Smooth muscle cell (in vitro differentiated cells): ENCODE measurements around the gene CLDN9. TPM values are rescaled to one million over a fixed set of nuclear protein-coding genes. Genes with fewer than 3 reads are reported as not detected.
A peak's percentile ranks its signal among the peaks of the same experiment; 100 is the strongest.

Experiments
- DNase-seq: peaks from one replicate; lab custom pipeline; 2025; ENCODE audit not compliant: unreplicated experiment; lab: John Stamatoyannopoulos, UW
- H2AFZ ChIP-seq: fragments of 200-600 bp; sonication (generic); 2 replicates; pipeline ENCODE4 v1.6.0; 2016; ENCODE audit warnings: antibody characterized with exemption, low read depth, mild to moderate bottlenecking
- H3F3A ChIP-seq: fragments of 200-600 bp; sonication (generic); 2 replicates; pipeline ENCODE4 v1.6.0; 2017; ENCODE audit warnings: antibody characterized with exemption, low read depth
- H3K27ac ChIP-seq: fragments of 200-600 bp; sonication (generic); 2 replicates; pipeline ENCODE4 v1.5.1; 2016; ENCODE audit warnings: low read depth, mild to moderate bottlenecking
- H3K27me3 ChIP-seq: fragments of 200-600 bp; sonication (generic); 2 replicates; pipeline ENCODE4 v1.6.1; 2016; ENCODE audit warnings: low read depth, mild to moderate bottlenecking
- H3K36me3 ChIP-seq: fragments of 200-600 bp; sonication (generic); 2 replicates; pipeline ENCODE4 v1.5.1; 2016; ENCODE audit warnings: low read depth
- H3K4me1 ChIP-seq: fragments of 200-600 bp; sonication (generic); 2 replicates; pipeline ENCODE4 v1.5.1; 2016; ENCODE audit warnings: low read depth
- H3K4me2 ChIP-seq: fragments of 200-600 bp; sonication (generic); 2 replicates; pipeline ENCODE4 v1.6.0; 2016; ENCODE audit warnings: mild to moderate bottlenecking
- H3K4me3 ChIP-seq: fragments of 200-600 bp; sonication (generic); 2 replicates; pipeline ENCODE4 v1.5.1; 2016; ENCODE audit warnings: mild to moderate bottlenecking
- H3K79me2 ChIP-seq: fragments of 200-600 bp; sonication (generic); 2 replicates; pipeline ENCODE4 v1.6.0; 2016; ENCODE audit warnings: low read depth, mild to moderate bottlenecking
- H3K9ac ChIP-seq: fragments of 200-600 bp; sonication (generic); 2 replicates; pipeline ENCODE4 v1.6.0; 2016; ENCODE audit warnings: low read depth
- H3K9me3 ChIP-seq: fragments of 200-600 bp; sonication (generic); replicated peaks from 2 replicates; pipeline ENCODE4 v1.5.1; 2016; ENCODE audit warnings: low read depth
- H4K20me1 ChIP-seq: fragments of 200-600 bp; sonication (generic); 2 replicates; pipeline ENCODE4 v1.6.0; 2016; ENCODE audit warnings: low read depth
- WGBS: methylation state at CpG from one replicate; pipeline ENCODE4 v1.1.7; 2016; ENCODE audit warnings: low lambda C conversion rate; 5-methylcytosine and 5-hydroxymethylcytosine counted together
- polyA plus RNA-seq: library from polyadenylated mRNA; unstranded; fragments of >200 nt; fragmentation: Nextera tagmentation; extraction: Ambion mirVana; gene quantifications from 2 replicates; pipeline ENCODE4 v1.2.1, GENCODE V29; 2016
- total RNA-seq: library from RNA; depleted of rRNA; stranded (reverse); fragments of >200 nt; gene quantifications from 2 replicates; pipeline ENCODE4 v1.2.3, GENCODE V29; 2014
- TF ChIP-seq, protein P1 (sequence below): fragments of 200-600 bp; sonication (generic); IDR thresholded peaks from 2 replicates; pipeline ENCODE4 v1.5.1; 2017; ENCODE audit warnings: borderline replicate concordance, mild to moderate bottlenecking, antibody characterized with exemption; ENCODE audit not compliant: insufficient read depth, poor library complexity, severe bottlenecking

Gene CLDN9
- total and polyA plus RNA-seq, 2 experiments from 2014 or later, result 0.81 to 1.8 TPM

DNA sequence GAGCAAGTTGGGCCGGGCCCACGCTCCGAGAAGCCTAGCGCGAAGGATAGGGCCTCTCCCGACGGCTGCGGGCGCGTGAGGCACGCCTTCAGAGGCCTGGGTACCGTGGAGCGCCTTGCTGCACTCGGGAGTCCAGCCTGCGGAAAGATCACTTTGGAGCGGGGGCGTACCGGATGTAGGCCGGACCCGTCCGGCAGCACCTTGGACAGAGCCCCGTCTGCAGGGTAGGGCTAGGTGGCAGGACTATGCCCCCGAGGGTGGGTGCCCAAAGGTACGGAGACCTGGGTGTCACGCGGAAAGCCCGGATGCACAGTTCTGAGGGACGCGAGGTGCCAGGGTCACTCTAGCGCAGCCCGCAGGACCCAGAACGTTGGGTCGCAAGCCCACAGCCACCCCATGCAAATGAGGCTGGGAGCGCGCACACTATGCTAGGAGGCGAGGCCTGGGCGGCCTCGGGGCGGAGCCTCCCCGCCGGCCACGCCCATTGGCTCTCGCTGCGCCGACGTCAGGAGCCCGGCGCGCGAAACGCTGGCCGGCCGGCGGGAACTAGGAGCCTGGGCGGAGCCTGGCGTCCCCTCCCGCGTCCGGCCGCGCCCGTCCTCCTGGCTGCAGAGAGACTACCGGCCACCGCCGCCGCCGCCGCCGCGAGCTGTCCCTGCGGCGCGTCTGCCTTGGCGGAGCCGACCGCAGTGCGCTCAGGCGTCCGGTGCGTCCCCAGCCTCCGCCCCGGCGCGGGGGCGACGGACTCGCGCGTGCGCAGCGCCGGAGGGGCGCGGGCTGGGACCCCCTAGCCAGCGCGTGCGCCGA is 43.8 kb upstream of the CLDN9 start, which contains the start of gene PAQR4:
Gene PAQR4 (plus strand): TSS at position 611 of the 807 bp plus-strand sequence. CDS start 327 bp downstream, outside the sequence.
- H3K9ac ChIP-seq, result no peak within 1 kb of the TSS
- TF ChIP-seq, protein P1, sequence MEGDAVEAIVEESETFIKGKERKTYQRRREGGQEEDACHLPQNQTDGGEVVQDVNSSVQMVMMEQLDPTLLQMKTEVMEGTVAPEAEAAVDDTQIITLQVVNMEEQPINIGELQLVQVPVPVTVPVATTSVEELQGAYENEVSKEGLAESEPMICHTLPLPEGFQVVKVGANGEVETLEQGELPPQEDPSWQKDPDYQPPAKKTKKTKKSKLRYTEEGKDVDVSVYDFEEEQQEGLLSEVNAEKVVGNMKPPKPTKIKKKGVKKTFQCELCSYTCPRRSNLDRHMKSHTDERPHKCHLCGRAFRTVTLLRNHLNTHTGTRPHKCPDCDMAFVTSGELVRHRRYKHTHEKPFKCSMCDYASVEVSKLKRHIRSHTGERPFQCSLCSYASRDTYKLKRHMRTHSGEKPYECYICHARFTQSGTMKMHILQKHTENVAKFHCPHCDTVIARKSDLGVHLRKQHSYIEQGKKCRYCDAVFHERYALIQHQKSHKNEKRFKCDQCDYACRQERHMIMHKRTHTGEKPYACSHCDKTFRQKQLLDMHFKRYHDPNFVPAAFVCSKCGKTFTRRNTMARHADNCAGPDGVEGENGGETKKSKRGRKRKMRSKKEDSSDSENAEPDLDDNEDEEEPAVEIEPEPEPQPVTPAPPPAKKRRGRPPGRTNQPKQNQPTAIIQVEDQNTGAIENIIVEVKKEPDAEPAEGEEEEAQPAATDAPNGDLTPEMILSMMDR, result no peak
- H3K4me1 ChIP-seq, result peaks cover 8% of the 10 kb centered on the region
- H3K27ac ChIP-seq, result no peak within 1 kb of the TSS
- peak within 1 kb of the TSS; percentile 98 for H3K4me2 ChIP-seq
- H3K79me2 ChIP-seq, result no peaks in the 10 kb centered on the region
- DNase-seq, result peak; percentile 90
- peak within 1 kb of the TSS; percentile 63 for H3K4me3 ChIP-seq
- peak within 1 kb of the TSS; percentile 84 for H2AFZ ChIP-seq
- no peaks in the 10 kb centered on the region for H3F3A ChIP-seq
- H4K20me1 ChIP-seq, result peaks cover 11% of the 10 kb centered on the region
- 2% methylated on average over 89 of the region's 98 CpGs for WGBS
- no peaks in the 10 kb centered on the region for H3K9me3 ChIP-seq
- H3K27me3 ChIP-seq, result peaks cover 40% of the 10 kb centered on the region
- no peaks in the 10 kb centered on the region for H3K36me3 ChIP-seq

DNA sequence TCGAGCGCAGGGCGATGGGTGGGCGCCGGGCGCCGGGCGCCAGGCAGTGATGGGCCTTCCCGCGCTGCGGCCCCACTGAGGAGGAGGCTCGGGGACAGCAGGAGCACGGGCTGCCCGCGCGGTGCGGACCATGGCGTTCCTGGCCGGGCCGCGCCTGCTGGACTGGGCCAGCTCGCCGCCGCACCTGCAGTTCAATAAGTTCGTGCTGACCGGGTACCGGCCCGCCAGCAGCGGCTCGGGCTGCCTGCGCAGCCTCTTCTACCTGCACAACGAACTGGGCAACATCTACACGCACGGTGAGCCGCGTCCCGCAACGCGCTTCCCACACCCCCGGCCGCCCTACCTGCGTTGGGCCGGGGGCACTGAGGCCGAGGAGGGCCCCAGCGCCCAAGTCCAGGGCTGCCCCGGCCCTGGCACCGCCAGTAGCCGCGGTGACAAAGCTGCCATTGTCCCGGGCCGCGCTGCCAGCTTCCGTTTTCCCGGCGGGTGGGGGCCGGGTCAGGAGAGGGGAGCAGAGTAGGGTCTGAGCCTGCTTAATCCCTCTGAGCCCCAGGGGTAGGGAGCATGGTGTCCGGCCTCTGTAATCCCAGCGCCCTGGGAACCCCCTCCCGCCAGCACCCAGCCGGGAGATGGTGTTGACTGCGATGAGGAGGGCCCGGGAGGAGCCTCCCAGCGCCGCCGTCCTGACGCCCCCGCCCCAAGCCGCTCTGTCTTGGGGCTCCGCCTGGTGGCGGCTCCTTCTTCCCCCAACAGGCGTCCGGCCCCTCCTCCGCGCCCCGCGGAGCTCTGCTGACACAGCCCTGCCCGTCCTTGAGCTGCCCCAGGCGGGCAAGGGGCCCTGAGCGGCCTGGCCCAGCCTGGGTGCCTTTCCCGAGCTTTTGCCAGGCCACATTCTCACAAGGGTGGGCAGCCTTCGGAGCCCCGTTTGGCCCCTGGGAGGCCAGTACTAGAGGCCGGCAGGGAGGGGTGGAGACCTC is 42.9 kb upstream of the CLDN9 start:
- 3% methylated on average over 68 of the region's 83 CpGs for WGBS
- peak overlapping the region; percentile 84 for H2AFZ ChIP-seq
- TF ChIP-seq, protein P1, result peak; percentile 45
- H3K79me2 ChIP-seq, result no peaks in the 10 kb centered on the region
- peak overlapping the region; percentile 63 for H3K4me3 ChIP-seq
- peaks cover 31% of the 10 kb centered on the region for H3K27me3 ChIP-seq
- no peaks in the 10 kb centered on the region for H3K36me3 ChIP-seq
- H3F3A ChIP-seq, result no peaks in the 10 kb centered on the region
- peak; percentile 10 for DNase-seq
- H3K4me1 ChIP-seq, result no peaks in the 10 kb centered on the region
- no peaks in the 10 kb centered on the region for H3K9me3 ChIP-seq
- H3K9ac ChIP-seq, result no peak overlapping the region
- H3K27ac ChIP-seq, result no peak overlapping the region
- peak overlapping the region; percentile 98 for H3K4me2 ChIP-seq
- peaks cover 11% of the 10 kb centered on the region for H4K20me1 ChIP-seq

DNA sequence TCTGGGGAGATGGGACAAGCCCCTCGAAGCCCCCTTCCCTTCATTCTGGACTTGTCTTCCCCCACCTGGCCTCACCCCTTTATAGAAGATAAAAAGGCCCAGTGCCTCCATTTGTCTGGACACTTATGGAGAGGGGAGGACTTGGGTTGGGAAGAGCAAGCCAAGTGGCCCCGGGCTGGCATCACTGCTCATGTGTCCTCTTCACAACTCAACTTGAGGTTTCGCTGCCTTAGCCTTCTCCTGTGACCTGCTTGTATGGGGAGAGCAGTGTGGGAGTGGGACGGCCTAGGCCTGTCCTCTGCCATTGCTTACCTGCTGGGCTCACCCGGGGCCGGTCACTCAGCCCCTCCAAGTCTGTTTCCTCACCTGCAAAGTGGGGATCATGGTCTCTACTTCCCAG is 42.2 kb upstream of the CLDN9 start:
- Histone ChIP-seq H3K79me2 (no peaks in the 10 kb centered on the region), H3K9ac (no peak overlapping the region), H3K9me3 (no peaks in the 10 kb centered on the region), H2AFZ (no peak overlapping the region), H3K4me2 (peak overlapping the region; percentile 98), H3F3A (no peaks in the 10 kb centered on the region), H3K4me3 (peak overlapping the region; percentile 63), H3K27me3 (peaks cover 24% of the 10 kb centered on the region), H3K36me3 (no peaks in the 10 kb centered on the region), H3K27ac (no peak overlapping the region), H3K4me1 (no peaks in the 10 kb centered on the region), H4K20me1 (peaks cover 11% of the 10 kb centered on the region)
- TF ChIP-seq, protein P1, result no peak
- WGBS, result 88% methylated on average over 6 of the region's 6 CpGs
- no peak for DNase-seq
